OCI-LY7 (cell line): Measurements from ENCODE around the gene STX16. TPM values are rescaled to one million over a fixed set of nuclear protein-coding genes. Genes with fewer than 3 reads are reported as not detected.

ENCODE experiments used
- BruUV-seq: library from RNA; stranded (reverse); fragments of 400-500 nt; replicated peaks from 2 replicates; lab custom pipeline; 2021; lab: Mats Ljungman, UMichigan
- CTCF ChIA-PET: fragments of 300-600 bp; sonication (Branson Sonifier 250); formaldehyde crosslinking; loops from one replicate; lab custom pipeline; 2022; ENCODE audit warnings: antibody characterized with exemption; ENCODE audit not compliant: unreplicated experiment; lab: Charles Lee
- POLR2A ChIA-PET: fragments of 300-600 bp; sonication (Branson Sonifier 250); formaldehyde crosslinking; loops from one replicate; lab custom pipeline; 2022; ENCODE audit warnings: antibody characterized with exemption; lab: Charles Lee
- DNase-seq: peaks from one replicate; pipeline ENCODE4 v3.0.0-alpha.2; 2015; ENCODE audit warnings: low spot score
- H2AFZ ChIP-seq: fragments of 200-600 bp; sonication (generic), shearing (Covaris generic); 2 replicates; pipeline ENCODE4 v1.6.1; 2014; ENCODE audit warnings: mild to moderate bottlenecking, antibody characterized with exemption, low read length, moderate library complexity
- H3K27ac ChIP-seq: fragments of 200-600 bp; sonication (generic); 2 replicates; pipeline ENCODE4 v1.5.1; 2014; ENCODE audit warnings: mixed run types, low read depth, mild to moderate bottlenecking, moderate library complexity, low read length, inconsistent platforms; ENCODE audit not compliant: poor library complexity, severe bottlenecking
- H3K36me3 ChIP-seq: fragments of 200-600 bp; sonication (generic); 2 replicates; pipeline ENCODE4 v1.6.1; 2014; ENCODE audit warnings: mild to moderate bottlenecking, antibody characterized with exemption, low read length, moderate library complexity, mixed read lengths; ENCODE audit not compliant: insufficient read depth
- H3K4me1 ChIP-seq: fragments of 200-600 bp; sonication (generic); 2 replicates; pipeline ENCODE4 v1.5.1; 2014; ENCODE audit warnings: mild to moderate bottlenecking, low read length; ENCODE audit not compliant: insufficient read depth, poor library complexity, severe bottlenecking
- H3K4me2 ChIP-seq: fragments of 200-600 bp; sonication (generic); 2 replicates; pipeline ENCODE4 v1.6.1; 2014; ENCODE audit warnings: mild to moderate bottlenecking, low read length
- H3K4me3 ChIP-seq: fragments of 200-600 bp; sonication (generic); 2 replicates; pipeline ENCODE4 v1.5.1; 2014; ENCODE audit warnings: mild to moderate bottlenecking, low read depth, low read length; ENCODE audit not compliant: poor library complexity, severe bottlenecking
- H3K79me2 ChIP-seq: fragments of 200-600 bp; sonication (generic); 2 replicates; pipeline ENCODE4 v1.6.1; 2016; ENCODE audit warnings: low read depth, mild to moderate bottlenecking, low read length, moderate library complexity, mixed read lengths; ENCODE audit not compliant: insufficient read depth
- H3K9me2 ChIP-seq: fragments of 200-600 bp; sonication (generic); 2 replicates; pipeline ENCODE4 v1.6.1; 2016; ENCODE audit warnings: mild to moderate bottlenecking, low read length, mixed read lengths; ENCODE audit not compliant: insufficient read depth
- H3K9me3 ChIP-seq: fragments of 200-600 bp; sonication (generic); 2 replicates; pipeline ENCODE4 v1.6.1; 2014; ENCODE audit warnings: mild to moderate bottlenecking, mixed run types, low read length, mixed read lengths
- H4K20me1 ChIP-seq: fragments of 200-600 bp; sonication (generic); 2 replicates; pipeline ENCODE4 v1.6.1; 2014; ENCODE audit warnings: mild to moderate bottlenecking, antibody characterized with exemption, low read length, moderate library complexity, mixed read lengths; ENCODE audit not compliant: insufficient read depth
- CTCF ChIP-seq: fragments of 200-600 bp; sonication (generic); conservative IDR thresholded peaks from 2 replicates; pipeline ENCODE4 v1.5.1; 2014; ENCODE audit warnings: mild to moderate bottlenecking, antibody characterized with exemption, low read length, moderate library complexity, mixed read lengths
- EZH2phosphoT487 ChIP-seq: fragments of 200-600 bp; sonication (generic); IDR thresholded peaks from 2 replicates; pipeline ENCODE4 v1.6.1; 2018; ENCODE audit warnings: low read depth, borderline replicate concordance, mild to moderate bottlenecking, mixed run types, antibody characterized with exemption, low read length, moderate library complexity, mixed read lengths
- intact Hi-C: fragments of 100-400 bp; cut with micrococcal nuclease; formaldehyde crosslinking; loops from one replicate; pipeline ENCODE4 v1.10.0; 2022; ENCODE audit not compliant: unreplicated experiment
- total RNA-seq, 2 experiments: library from RNA; depleted of rRNA in 1 of 2; stranded (reverse); fragments of >200 nt in 1 of 2; shearing (Covaris generic) in 1 of 2; gene quantifications; 2 replicates each; pipeline ENCODE4 v1.2.3, GENCODE V29; 2014 to 2022

The STX16 gene
- total RNA-seq, 2 experiments from 2014 or later, result 48.2 to 89.5 TPM

DNA sequence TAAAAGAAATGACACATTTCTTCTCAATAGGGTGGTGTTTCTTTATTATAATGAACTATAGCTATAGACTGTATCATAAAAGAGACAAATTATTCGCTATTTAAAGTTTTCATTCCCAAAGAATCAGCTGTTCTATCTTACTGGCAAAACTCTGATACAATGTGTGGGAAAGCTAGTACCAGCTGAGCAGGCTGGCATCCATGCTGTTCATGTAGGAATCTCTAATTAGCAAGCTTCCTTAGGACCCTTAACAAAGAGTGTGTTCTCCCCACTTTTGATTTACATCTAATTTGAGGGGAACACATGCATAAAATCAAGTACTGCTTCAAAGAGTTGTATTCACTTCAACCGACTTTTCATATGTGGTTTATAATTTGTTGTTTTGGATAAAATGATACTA lies 13.2 kb downstream of the STX16 start:
- CTCF ChIA-PET, result no interaction called here
- POLR2A ChIA-PET, result interaction anchor here (0.8 to 1.6 kb wide), 4 partner anchors 8 to 12 kb away, joined by 3 to 4 read pairs (median 4); no protein-coding TSS in a partner anchor
- Histone ChIP-seq H2AFZ (no peak overlapping the region), H3K4me1 (peaks cover 37% of the 10 kb centered on the region), H4K20me1 (peaks cover 67% of the 10 kb centered on the region), H3K36me3 (peaks cover 64% of the 10 kb centered on the region), H3K27ac (no peak overlapping the region), H3K4me3 (no peak overlapping the region), H3K4me2 (no peak overlapping the region), H3K79me2 (peaks cover 64% of the 10 kb centered on the region), H3K9me2 (no peaks in the 10 kb centered on the region), H3K9me3 (no peaks in the 10 kb centered on the region)
- BruUV-seq, result no TSS peak
- intact Hi-C loops, result no loop called here
- no peak for DNase-seq
- TF ChIP-seq EZH2phosphoT487 (no peak), CTCF (no peak)

GRCh38 chr20:58664883-58665282 lies 13.8 kb downstream of the STX16 start:
- Histone ChIP-seq H3K27ac (no peak overlapping the region), H3K4me2 (no peak overlapping the region), H3K79me2 (peaks cover 58% of the 10 kb centered on the region; the same call in 1 of the 2 replicates), H3K9me3 (no peaks in the 10 kb centered on the region), H2AFZ (no peak overlapping the region), H3K4me1 (peaks cover 37% of the 10 kb centered on the region), H3K4me3 (no peak overlapping the region), H3K9me2 (no peaks in the 10 kb centered on the region), H3K36me3 (peaks cover 63% of the 10 kb centered on the region), H4K20me1 (peaks cover 68% of the 10 kb centered on the region)
- no peak for DNase-seq
- TF ChIP-seq CTCF (no peak), EZH2phosphoT487 (no peak)
- POLR2A ChIA-PET, result interaction anchor here (0.8 to 1.6 kb wide), 3 partner anchors 9 to 13 kb away, joined by 4 read pairs; no protein-coding TSS in a partner anchor
- intact Hi-C loops, result no loop called here
- CTCF ChIA-PET, result no interaction called here
- no TSS peak for BruUV-seq

GRCh38 chr20:58665606-58666005 lies 14.5 kb downstream of the STX16 start:
- ChIA-PET POLR2A (interaction anchor here (1.1 kb wide), 1 partner anchor 9 kb away, joined by 3 read pairs; no protein-coding TSS in a partner anchor), CTCF (no interaction called here)
- Histone ChIP-seq H3K4me1 (peaks cover 37% of the 10 kb centered on the region), H2AFZ (no peak overlapping the region), H3K27ac (no peak overlapping the region), H3K36me3 (peaks cover 63% of the 10 kb centered on the region), H3K9me2 (no peaks in the 10 kb centered on the region), H3K9me3 (no peaks in the 10 kb centered on the region), H3K4me3 (no peak overlapping the region), H4K20me1 (peaks cover 68% of the 10 kb centered on the region), H3K4me2 (no peak overlapping the region), H3K79me2 (peaks cover 51% of the 10 kb centered on the region; the same call in 1 of the 2 replicates)
- no peak for DNase-seq
- TF ChIP-seq CTCF (no peak), EZH2phosphoT487 (no peak)
- BruUV-seq, result no TSS peak
- intact Hi-C loops, result no loop called here
